ENCODE data around the gene CD14. TPM values are rescaled to one million over a fixed set of nuclear protein-coding genes. Genes with fewer than 3 reads are reported as not detected.

The CD14 gene
- 0.09 and 2.2 TPM in 2 replicates for total RNA-seq

DNA sequence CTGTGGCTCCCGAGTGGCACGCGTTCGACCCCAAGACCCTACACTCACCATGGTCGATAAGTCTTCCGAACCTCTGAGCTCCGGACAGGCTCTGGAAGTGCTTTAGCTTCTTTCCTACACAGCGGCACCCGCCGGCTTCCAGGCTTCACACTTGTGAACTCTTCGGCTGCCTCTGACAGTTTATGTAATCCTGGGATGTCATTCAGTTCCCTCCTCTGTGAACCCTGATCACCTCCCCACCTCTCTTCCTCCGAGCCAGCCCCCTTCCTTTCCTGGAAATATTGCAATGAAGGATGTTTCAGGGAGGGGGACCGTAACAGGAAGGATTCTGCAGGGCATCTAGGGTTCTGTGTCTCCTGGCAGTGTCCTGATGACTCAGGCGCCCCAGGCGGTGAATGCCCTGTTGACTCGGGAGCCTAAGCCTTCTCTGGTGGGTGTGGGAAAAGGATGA lies at the start of gene CD14:
CD14 (minus strand) TSS at position 155 of the 451 bp plus-strand sequence; CDS start at position 51, 104 bp downstream.

DNA sequence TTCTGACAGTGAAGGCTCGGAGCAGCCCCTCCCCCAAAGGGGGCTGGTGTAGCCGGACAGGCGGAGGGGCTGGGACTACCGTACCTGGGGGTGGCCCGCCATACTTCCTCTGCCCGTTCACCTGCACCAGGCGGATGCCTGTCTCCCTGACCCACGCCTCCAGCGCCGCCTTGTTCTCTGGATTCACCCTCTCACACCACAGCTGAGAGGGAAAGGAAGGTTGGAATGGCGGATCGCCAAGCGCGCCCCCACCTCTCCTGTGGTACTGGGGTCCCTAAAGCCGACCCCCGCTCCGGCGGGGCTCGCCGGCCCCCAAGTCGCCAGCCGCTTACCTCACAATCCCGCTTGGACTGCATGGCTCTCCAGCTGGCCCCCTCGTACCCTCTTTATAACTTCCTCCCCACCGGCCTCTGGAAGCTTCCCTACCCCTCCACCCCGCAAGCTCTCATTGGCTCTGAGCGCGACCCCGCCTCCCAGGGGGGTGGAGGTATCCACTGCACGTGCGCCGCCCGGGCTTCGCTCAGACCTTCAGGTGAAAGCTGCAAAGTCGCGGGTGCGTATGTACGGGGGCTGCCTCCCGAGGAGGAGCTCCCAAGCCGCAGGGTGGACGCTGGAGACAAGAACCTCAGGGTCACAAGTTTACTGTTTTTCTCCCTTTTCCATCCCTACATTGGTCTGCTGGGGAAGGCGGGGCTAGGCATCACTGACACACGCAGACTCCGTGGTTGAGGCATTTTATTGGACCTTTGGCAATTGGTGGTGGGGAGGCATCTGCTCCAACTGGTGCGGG lies 40.4 kb upstream of the CD14 start, which contains the start of gene DND1:
DND1 (minus strand) TSS at position 390 of the 790 bp plus-strand sequence; CDS start at position 356, 34 bp downstream.

DNA sequence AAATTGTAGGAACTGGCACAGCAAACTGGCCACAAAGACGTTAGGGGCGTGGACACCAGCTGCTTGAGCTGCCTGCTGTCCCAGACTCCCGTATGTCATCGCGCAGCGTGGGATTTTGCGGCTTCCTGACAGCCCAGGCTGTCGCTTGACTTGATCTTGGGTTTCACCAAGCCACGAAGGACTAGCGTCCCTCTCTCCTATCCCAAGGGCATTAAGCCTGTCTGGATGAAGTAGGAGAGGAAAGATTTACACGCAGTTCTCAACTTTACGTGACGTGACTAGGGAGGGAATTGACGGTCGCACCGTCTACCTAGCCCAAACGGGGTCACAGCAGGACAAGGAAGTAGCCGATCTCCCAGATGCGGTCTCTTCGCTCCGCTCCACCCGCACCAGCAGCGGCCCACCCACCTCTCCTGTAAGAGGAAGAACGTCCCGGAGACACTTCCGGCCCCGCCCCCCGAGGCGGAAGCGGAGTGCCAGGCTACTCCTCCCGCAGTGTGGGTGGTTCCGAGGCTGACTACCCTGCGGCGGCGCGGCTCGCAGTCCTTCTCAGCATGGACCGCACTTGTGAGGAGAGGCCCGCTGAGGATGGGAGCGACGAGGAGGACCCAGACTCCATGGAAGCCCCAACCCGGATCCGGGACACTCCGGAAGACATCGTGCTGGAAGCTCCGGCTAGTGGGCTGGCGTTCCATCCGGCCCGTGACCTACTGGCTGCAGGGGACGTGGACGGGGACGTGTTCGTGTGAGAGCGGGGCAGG lies 31.6 kb upstream of the CD14 start, which contains the start of gene WDR55:
WDR55 (plus strand) TSS at position 546 of the 761 bp plus-strand sequence; CDS start at position 555, 9 bp downstream.

DNA sequence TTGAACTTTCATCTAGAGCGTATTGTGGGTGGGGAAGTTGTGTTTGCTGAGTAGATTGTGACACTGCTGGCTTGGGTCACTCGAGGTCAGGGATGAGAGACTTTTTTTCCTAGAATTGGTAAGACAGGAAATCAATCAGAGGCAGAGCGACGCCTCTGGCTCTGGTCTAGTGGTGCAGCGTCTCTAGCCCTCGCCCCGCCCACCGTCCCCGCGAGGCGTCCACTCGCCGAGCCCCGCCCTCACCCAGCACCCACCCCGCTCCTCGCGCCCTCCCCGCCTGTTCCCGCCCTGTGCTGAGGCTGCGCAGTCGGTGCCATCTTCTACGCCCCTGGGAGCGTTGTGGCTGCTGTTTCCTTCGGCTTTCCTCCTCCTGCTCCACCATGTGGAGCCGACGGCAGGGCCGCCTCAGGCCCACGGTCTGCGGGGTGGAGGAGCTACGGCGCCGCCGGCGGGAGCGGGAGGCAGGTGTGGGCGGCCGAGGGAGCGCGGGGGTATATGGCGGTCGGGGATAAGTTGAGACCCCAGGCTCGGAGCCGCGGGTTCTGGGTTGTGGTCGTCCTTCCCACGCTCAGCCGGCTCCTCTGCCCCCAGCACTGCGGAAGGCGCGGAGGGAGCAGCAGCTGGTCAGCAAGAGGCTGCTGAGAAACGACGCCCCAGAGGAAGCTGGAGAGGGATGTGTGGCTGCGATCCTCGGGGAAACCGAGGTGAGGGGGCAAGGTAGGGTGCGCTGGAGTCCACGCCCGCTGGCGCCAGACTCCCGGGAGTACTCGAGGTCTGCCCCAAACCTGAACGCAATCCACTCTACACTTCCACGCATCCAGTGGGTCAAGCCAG lies 6.4 kb upstream of the CD14 start, which contains the start of gene TMCO6:
TMCO6 (plus strand) TSS at position 304 of the 834 bp plus-strand sequence; CDS start at position 381, 77 bp downstream.

Other genes with a start within 250 kb of the CD14 start
- 51.0 and 71.2 TPM in 2 replicates for gene ANKHD1, start 231.3 kb downstream of the CD14 start, total RNA-seq
- 0.54 and 0.75 TPM in 2 replicates for gene EIF4EBP3, start 85.5 kb downstream of the CD14 start, total RNA-seq
- 19.2 and 20.9 TPM in 2 replicates for gene SRA1, start 75.7 kb downstream of the CD14 start, total RNA-seq
- 4.9 and 12.1 TPM in 2 replicates for gene APBB3, start 68.6 kb downstream of the CD14 start, total RNA-seq
- 18.4 and 19.8 TPM in 2 replicates for gene SLC35A4, start 68.3 kb downstream of the CD14 start, total RNA-seq
- 7.4 and 10.5 TPM in 2 replicates for gene TMCO6, start 6.3 kb upstream of the CD14 start, total RNA-seq
- gene NDUFA2, start 14.5 kb upstream of the CD14 start, total RNA-seq: 54.1 and 75.7 TPM in 2 replicates
- 109 and 111 TPM in 2 replicates for gene IK, start 14.7 kb upstream of the CD14 start, total RNA-seq
- 26.4 and 29.5 TPM in 2 replicates for gene WDR55, start 31.7 kb upstream of the CD14 start, total RNA-seq
- gene DND1, start 40.4 kb upstream of the CD14 start, total RNA-seq: 0.09 and 0.19 TPM in 2 replicates
- gene HARS1, start 58.2 kb upstream of the CD14 start, total RNA-seq: 79.3 and 96.4 TPM in 2 replicates
- 31.3 and 32.5 TPM in 2 replicates for gene HARS2, start 58.3 kb upstream of the CD14 start, total RNA-seq
- gene ZMAT2, start 67.3 kb upstream of the CD14 start, total RNA-seq: 54.5 and 63.3 TPM in 2 replicates
- under 0.01 TPM in 1 of 2 replicates, not detected in the other for gene PCDHA1, start 153.0 kb upstream of the CD14 start, total RNA-seq
- 0.18 and 0.19 TPM in 2 replicates for gene PCDHA2, start 161.7 kb upstream of the CD14 start, total RNA-seq
- gene PCDHA3, start 167.9 kb upstream of the CD14 start, total RNA-seq: 0.28 and 0.36 TPM in 2 replicates
- gene PCDHA4, start 173.9 kb upstream of the CD14 start, total RNA-seq: 0.75 and 1.1 TPM in 2 replicates
- gene PCDHA5, start 188.4 kb upstream of the CD14 start, total RNA-seq: 0.09 TPM in 2 replicates
- gene PCDHA6, start 194.8 kb upstream of the CD14 start, total RNA-seq: 0.56 and 0.63 TPM in 2 replicates
- 0.27 and 0.28 TPM in 2 replicates for gene PCDHA7, start 201.1 kb upstream of the CD14 start, total RNA-seq
- 0.09 and 0.19 TPM in 2 replicates for gene PCDHA8, start 208.0 kb upstream of the CD14 start, total RNA-seq
- gene PCDHA9, start 215.2 kb upstream of the CD14 start, total RNA-seq: 0.09 TPM in 2 replicates
- 0.45 and 0.56 TPM in 2 replicates for gene PCDHA10, start 222.7 kb upstream of the CD14 start, total RNA-seq
- 0.09 and 0.27 TPM in 2 replicates for gene PCDHA11, start 235.8 kb upstream of the CD14 start, total RNA-seq
- gene PCDHA12, start 242.1 kb upstream of the CD14 start, total RNA-seq: 0.09 and 0.19 TPM in 2 replicates
- 0.09 and 0.19 TPM in 2 replicates for gene PCDHA13, start 248.9 kb upstream of the CD14 start, total RNA-seq